GM12878 (cell line): ENCODE data around the gene CINP.

Experiments used
- ATF7 ChIP-seq: fragments of 450-650 bp; IDR thresholded peaks from 2 replicates; pipeline ENCODE4 v1.6.1; 2016; ENCODE audit warnings: low read depth, mild to moderate bottlenecking
- CHD4 ChIP-seq: fragments of 200-600 bp; sonication (generic); IDR thresholded peaks from 2 replicates; pipeline ENCODE4 v1.6.1; 2016; ENCODE audit warnings: mild to moderate bottlenecking
- CREB1 ChIP-seq: IDR thresholded peaks from 2 replicates; pipeline ENCODE4 v1.6.1; 2012; ENCODE audit warnings: low read depth, mild to moderate bottlenecking, inconsistent platforms
- CTCF ChIP-seq, 3 experiments: IDR thresholded peaks in 2 of 3; conservative IDR thresholded peaks in 1 of 3; 2 replicates each; pipeline ENCODE4 v1.5.1; 2011; ENCODE audit warnings: low read depth in 3 of 3, low read length in 3 of 3, mild to moderate bottlenecking in 3 of 3, control low read depth in 2 of 3, moderate library complexity in 2 of 3, inconsistent platforms in 1 of 3, mixed read lengths in 1 of 3; ENCODE audit not compliant: control insufficient read depth in 2 of 3, insufficient read depth in 1 of 3; ENCODE audit errors: extremely low read depth in 1 of 3
- EZH2 ChIP-seq: IDR thresholded peaks from 2 replicates; pipeline ENCODE4 v1.6.1; 2012; ENCODE audit warnings: low read depth, mild to moderate bottlenecking, control low read depth, inconsistent platforms, low read length, borderline replicate concordance; ENCODE audit not compliant: control insufficient read depth
- MAX ChIP-seq: IDR thresholded peaks from 2 replicates; pipeline ENCODE4 v1.6.1; 2012; ENCODE audit warnings: low read depth, low read length, improper control_type of control experiment
- POLR2A ChIP-seq: IDR thresholded peaks from 2 replicates; pipeline ENCODE4 v1.6.1; 2011; ENCODE audit warnings: low read depth, mild to moderate bottlenecking, low read length
- RAD21 ChIP-seq: IDR thresholded peaks from 2 replicates; pipeline ENCODE4 v1.6.1; 2011; ENCODE audit warnings: mild to moderate bottlenecking, low read depth, low read length, moderate library complexity; ENCODE audit not compliant: insufficient read depth
- SMC3 ChIP-seq: IDR thresholded peaks from 2 replicates; pipeline ENCODE4 v1.6.1; 2011; ENCODE audit warnings: low read length, improper control_type of control experiment, borderline replicate concordance
- YBX1 ChIP-seq: fragments of 450-650 bp; IDR thresholded peaks from 2 replicates; pipeline ENCODE4 v1.6.1; 2016; ENCODE audit warnings: antibody characterized with exemption
- ZNF274 ChIP-seq: IDR thresholded peaks from one replicate; pipeline ENCODE4 v1.8.0; 2011; ENCODE audit not compliant: insufficient read length, insufficient read depth

- no peak for TF ChIP-seq CTCF (IDR thresholded peaks at IDR 0.05 in 2 of 3, conservative IDR thresholded peaks at IDR 0.05 in 1 of 3; ENCODE audit: control insufficient read depth in 2 of 3, extremely low read depth in 1 of 3, insufficient read depth in 1 of 3, low read depth in 3 of 3, low read length in 3 of 3)
- no peak for TF ChIP-seq MAX
- TF ChIP-seq SMC3 = no peak
- no peak for TF ChIP-seq ATF7
- TF ChIP-seq EZH2 = no peak
- no peak for TF ChIP-seq POLR2A
- no peak for TF ChIP-seq YBX1
- no peak for TF ChIP-seq ZNF274
- TF ChIP-seq CHD4 = no peak
- no peak for TF ChIP-seq CREB1
- TF ChIP-seq RAD21 = no peak
These were observed 47.6 kb downstream of the CINP start for GRCh38 chr14:102315121-102315520.
